Endodermal cell (in vitro differentiated cells): ENCODE measurements around the gene GP2. TPM values are rescaled to one million over a fixed set of nuclear protein-coding genes. Genes with fewer than 3 reads are reported as not detected.

Experiments used
- DNase-seq: peaks from one replicate; pipeline ENCODE4 v3.0.0-alpha.2; 2017
- H3K27ac ChIP-seq: 2 replicates; pipeline ENCODE4 v1.5.1; 2013; ENCODE audit warnings: mild to moderate bottlenecking, low read depth, low read length, moderate library complexity
- H3K27me3 ChIP-seq: 2 replicates; pipeline ENCODE4 v1.6.1; 2013; ENCODE audit warnings: mild to moderate bottlenecking, low read length, moderate library complexity; ENCODE audit not compliant: insufficient read depth, control insufficient read depth, poor library complexity, severe bottlenecking
- H3K36me3 ChIP-seq: 2 replicates; pipeline ENCODE4 v1.7.0; 2013; ENCODE audit warnings: mild to moderate bottlenecking, low read length, moderate library complexity; ENCODE audit not compliant: control insufficient read depth, insufficient read depth
- H3K4me1 ChIP-seq: one replicate; pipeline ENCODE4 v1.7.0; 2013; ENCODE audit warnings: low read length; ENCODE audit not compliant: control insufficient read depth, insufficient read depth
- H3K4me3 ChIP-seq: 2 replicates; pipeline ENCODE4 v1.5.1; 2013; ENCODE audit warnings: mild to moderate bottlenecking, low read length, moderate library complexity
- H3K9ac ChIP-seq: 2 replicates; pipeline ENCODE4 v1.6.1; 2013; ENCODE audit warnings: mild to moderate bottlenecking, low read length, moderate library complexity; ENCODE audit not compliant: poor library complexity, severe bottlenecking; ENCODE audit errors: extremely low read depth
- H3K9me3 ChIP-seq: 2 replicates; pipeline ENCODE4 v1.6.1; 2013; ENCODE audit warnings: mild to moderate bottlenecking, low read length, moderate library complexity; ENCODE audit not compliant: control insufficient read depth
- H3K27ac Mint-ChIP-seq: 2 replicates; pipeline ENCODE4 v1.8.0; 2020; ENCODE audit warnings: mixed read lengths
- H3K27me3 Mint-ChIP-seq: 2 replicates; pipeline ENCODE4 v1.8.0; 2021; ENCODE audit warnings: mild to moderate bottlenecking, mixed read lengths; ENCODE audit not compliant: insufficient read depth
- H3K36me3 Mint-ChIP-seq: 2 replicates; pipeline ENCODE4 v1.8.0; 2020; ENCODE audit warnings: low read depth, mixed read lengths
- H3K4me1 Mint-ChIP-seq: 2 replicates; pipeline ENCODE4 v1.8.0; 2020; ENCODE audit warnings: mixed read lengths
- H3K4me3 Mint-ChIP-seq: 2 replicates; pipeline ENCODE4 v1.8.0; 2020; ENCODE audit warnings: mild to moderate bottlenecking, moderate library complexity, mixed read lengths
- H3K9me3 Mint-ChIP-seq: 2 replicates; pipeline ENCODE4 v1.8.0; 2020; ENCODE audit warnings: mild to moderate bottlenecking, mixed read lengths
- WGBS, 2 experiments: methylation state at CpG; one replicate each; pipeline versions ENCODE4 v1.1.5 to v1.1.7; 2013; ENCODE audit warnings: missing lambda C conversion rate in 2 of 2, mixed read lengths in 1 of 2; ENCODE audit not compliant: insufficient coverage in 1 of 2, insufficient read length in 1 of 2; 5-methylcytosine and 5-hydroxymethylcytosine counted together
- total RNA-seq, 2 donors: library from RNA; stranded (reverse); fragmentation: NEBNext Ultra II Directional in 1 of 2; extraction: Animal tissue kit (Norgen Biotek cat#: 25700) in 1 of 2; gene quantifications; 2 replicates in 1 of 2; 3 replicates in 1 of 2; pipeline ENCODE4 v1.2.1, GENCODE V29; 2021
- TF ChIP-seq, protein P1 (sequence below): fragments of 200-600 bp; sonication (generic); conservative IDR thresholded peaks from 2 replicates; pipeline ENCODE4 v1.5.0; 2021; ENCODE audit warnings: antibody characterized with exemption, mild to moderate bottlenecking

Gene GP2
- total RNA-seq, 2 donors from 2014 or later = not detected

DNA sequence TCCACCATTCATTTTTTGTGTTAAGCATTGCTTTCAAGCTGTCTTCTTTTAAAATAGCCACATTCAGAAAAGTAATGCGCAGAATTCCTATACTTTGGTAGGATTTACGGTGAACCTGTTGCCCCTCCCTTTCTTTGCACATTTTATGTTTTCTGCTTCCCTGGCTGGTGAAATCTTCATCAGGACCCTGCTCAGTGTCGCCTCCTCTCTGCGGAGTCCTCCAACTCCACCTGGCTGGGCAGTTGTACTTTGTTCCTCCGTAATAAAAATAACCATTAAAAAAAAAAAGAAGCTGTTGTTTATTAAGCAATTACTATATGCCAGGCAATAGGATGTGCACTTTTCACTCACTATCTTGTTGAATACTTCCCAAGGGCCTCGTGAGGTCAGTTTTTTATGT lies 22.3 kb upstream of the GP2 start:
- TF ChIP-seq, protein P1, sequence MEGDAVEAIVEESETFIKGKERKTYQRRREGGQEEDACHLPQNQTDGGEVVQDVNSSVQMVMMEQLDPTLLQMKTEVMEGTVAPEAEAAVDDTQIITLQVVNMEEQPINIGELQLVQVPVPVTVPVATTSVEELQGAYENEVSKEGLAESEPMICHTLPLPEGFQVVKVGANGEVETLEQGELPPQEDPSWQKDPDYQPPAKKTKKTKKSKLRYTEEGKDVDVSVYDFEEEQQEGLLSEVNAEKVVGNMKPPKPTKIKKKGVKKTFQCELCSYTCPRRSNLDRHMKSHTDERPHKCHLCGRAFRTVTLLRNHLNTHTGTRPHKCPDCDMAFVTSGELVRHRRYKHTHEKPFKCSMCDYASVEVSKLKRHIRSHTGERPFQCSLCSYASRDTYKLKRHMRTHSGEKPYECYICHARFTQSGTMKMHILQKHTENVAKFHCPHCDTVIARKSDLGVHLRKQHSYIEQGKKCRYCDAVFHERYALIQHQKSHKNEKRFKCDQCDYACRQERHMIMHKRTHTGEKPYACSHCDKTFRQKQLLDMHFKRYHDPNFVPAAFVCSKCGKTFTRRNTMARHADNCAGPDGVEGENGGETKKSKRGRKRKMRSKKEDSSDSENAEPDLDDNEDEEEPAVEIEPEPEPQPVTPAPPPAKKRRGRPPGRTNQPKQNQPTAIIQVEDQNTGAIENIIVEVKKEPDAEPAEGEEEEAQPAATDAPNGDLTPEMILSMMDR = peak; percentile 64
- Mint-ChIP-seq H3K4me1 (peaks cover 2% of the 10 kb centered on the region), H3K27me3 (peaks cover 6% of the 10 kb centered on the region), H3K36me3 (no peaks in the 10 kb centered on the region), H3K4me3 (no peak overlapping the region), H3K27ac (no peak overlapping the region), H3K9me3 (no peaks in the 10 kb centered on the region)
- Histone ChIP-seq H3K36me3 (no peaks in the 10 kb centered on the region), H3K27me3 (no peaks in the 10 kb centered on the region), H3K27ac (no peak overlapping the region), H3K4me1 (no peaks in the 10 kb centered on the region), H3K4me3 (no peak overlapping the region), H3K9ac (no peak overlapping the region), H3K9me3 (no peaks in the 10 kb centered on the region)
- 88% methylated on average over 2 to 5 of the region's 6 CpGs for whole genome bisulfite sequencing, 2 experiments
- DNase-seq = peak; percentile 69

DNA sequence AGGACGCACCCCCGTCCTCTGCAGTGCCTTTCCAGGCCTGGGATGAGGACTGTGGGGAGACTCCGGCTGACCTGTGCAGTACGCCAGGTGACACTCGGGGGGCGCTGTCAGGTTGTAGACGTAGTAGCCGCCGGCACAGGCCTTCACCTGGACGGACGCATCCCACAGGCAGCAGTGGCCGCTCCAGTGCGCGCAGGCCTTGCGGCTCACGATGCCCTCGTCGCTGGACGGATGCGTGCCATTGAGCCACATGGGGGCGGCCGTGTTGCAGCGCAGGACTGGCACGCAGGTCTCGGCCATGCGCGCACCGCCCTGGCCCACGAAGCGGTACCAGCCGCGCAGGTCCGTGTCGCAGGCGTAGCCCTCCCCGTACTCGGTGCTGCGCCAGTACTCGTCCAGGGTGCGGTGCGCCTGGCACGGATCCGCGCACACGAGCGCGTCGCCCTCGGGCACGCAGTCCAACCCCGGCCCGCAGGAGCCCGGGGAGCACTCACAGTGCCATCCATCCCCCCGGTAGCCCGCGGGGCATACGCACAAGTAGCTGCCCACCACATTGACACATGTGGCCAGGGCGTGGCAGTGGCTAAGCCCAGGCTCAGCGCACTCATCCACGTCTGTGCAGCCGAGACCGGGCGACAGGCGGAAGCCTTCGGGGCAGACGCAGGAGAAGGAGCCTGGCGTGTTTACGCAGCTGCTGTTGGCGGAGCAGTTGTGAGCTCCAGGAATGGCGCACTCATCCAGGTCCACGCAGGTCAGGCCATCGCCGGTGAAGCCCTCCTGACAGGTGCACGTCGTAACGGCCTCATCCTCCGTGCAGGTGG lies 21.3 kb upstream of the GP2 start:
- Mint-ChIP-seq H3K4me3 (no peak overlapping the region), H3K36me3 (no peaks in the 10 kb centered on the region), H3K9me3 (no peaks in the 10 kb centered on the region), H3K27me3 (peaks cover 6% of the 10 kb centered on the region), H3K27ac (no peak overlapping the region), H3K4me1 (peaks cover 2% of the 10 kb centered on the region)
- Histone ChIP-seq H3K4me3 (no peak overlapping the region), H3K27me3 (no peaks in the 10 kb centered on the region), H3K9me3 (no peaks in the 10 kb centered on the region), H3K27ac (no peak overlapping the region), H3K4me1 (no peaks in the 10 kb centered on the region), H3K36me3 (no peaks in the 10 kb centered on the region), H3K9ac (no peak overlapping the region)
- peak; percentile 92 for DNase-seq
- TF ChIP-seq, protein P1 = peak; percentile 75
- 94 to 95% methylated on average over 59 to 77 of the region's 77 CpGs for WGBS, 2 experiments

DNA sequence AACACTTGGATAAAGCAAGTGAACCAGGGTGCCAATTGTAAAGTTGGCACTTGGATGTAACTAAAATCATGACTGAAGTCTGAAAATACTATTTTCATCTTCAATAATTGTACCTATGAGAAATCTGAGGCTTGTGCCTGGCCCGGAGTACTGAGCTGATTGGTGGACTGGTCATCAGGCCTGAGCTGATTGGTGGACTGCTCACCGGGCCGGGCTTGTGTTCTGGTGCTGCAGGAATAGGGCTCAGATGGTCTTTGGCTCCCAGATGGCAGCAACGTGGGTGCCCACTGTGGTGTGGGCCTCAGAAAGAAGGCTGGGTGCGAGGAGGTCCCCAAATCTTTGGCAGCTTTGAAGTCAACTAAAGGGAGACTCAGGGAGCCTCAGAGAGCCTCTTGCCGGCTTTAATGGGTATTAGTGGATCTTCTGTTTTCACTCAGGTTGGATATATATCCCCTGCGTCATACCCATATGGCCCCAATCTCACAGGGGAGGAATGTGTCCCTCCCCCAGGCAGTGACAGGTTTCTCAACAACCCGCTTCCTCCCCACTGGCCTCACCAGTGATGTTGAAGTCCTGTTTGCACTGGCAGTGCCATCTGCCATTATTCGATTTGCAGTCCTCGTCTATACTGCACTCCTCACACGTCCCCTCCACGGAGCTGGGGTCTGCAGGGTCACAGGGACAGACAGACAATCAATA lies 20.5 kb upstream of the GP2 start:
- H3K27me3 ChIP-seq = no peaks in the 10 kb centered on the region
- TF ChIP-seq, protein P1 = no peak
- H3K27me3 Mint-ChIP-seq = peaks cover 6% of the 10 kb centered on the region
- H3K36me3 ChIP-seq = no peaks in the 10 kb centered on the region
- H3K4me1 Mint-ChIP-seq = no peaks in the 10 kb centered on the region
- WGBS, 2 experiments = 83 to 88% methylated on average over 7 to 12 of the region's 12 CpGs
- H3K4me3 ChIP-seq = no peak overlapping the region
- peak; percentile 53 for DNase-seq
- no peak overlapping the region for H3K27ac Mint-ChIP-seq
- no peak overlapping the region for H3K9ac ChIP-seq
- no peaks in the 10 kb centered on the region for H3K9me3 Mint-ChIP-seq
- H3K4me1 ChIP-seq = no peaks in the 10 kb centered on the region
- no peak overlapping the region for H3K27ac ChIP-seq
- H3K9me3 ChIP-seq = no peaks in the 10 kb centered on the region
- H3K4me3 Mint-ChIP-seq = no peak overlapping the region
- no peaks in the 10 kb centered on the region for H3K36me3 Mint-ChIP-seq
